Measurements from ENCODE around the gene PLEKHB1.
"Not testable (repeated sequence)": the region's sequence is repeated elsewhere in the genome, so short reads cannot be mapped to it uniquely, and the experiment has no call there.

PLEKHB1 gene

GRCh38 chr11:73667891-73668290 is 21.5 kb downstream of the PLEKHB1 start:
- Histone ChIP-seq H3K4me3 (no peak overlapping the region), H4K20me1 (no peaks in the 10 kb centered on the region), H3K4me1 (peaks cover 24% of the 10 kb centered on the region), H3K4me2 (no peak overlapping the region), H3K27ac (no peak overlapping the region), H3K27me3 (no peaks in the 10 kb centered on the region), H3K9me3 (no peaks in the 10 kb centered on the region), H3K36me3 (no peaks in the 10 kb centered on the region), H3K9ac (no peak overlapping the region)
- no peak for TF ChIP-seq Cebpa-rat (IDR thresholded peaks at IDR 0.05)

- Histone ChIP-seq H3K4me1 (peaks cover 5% of the 10 kb centered on the region; the same call in 1 of the 2 replicates), H3K9ac (no peak overlapping the region), H3K9me3 (no peaks in the 10 kb centered on the region), H4K20me1 (no peaks in the 10 kb centered on the region), H3K4me3 (no peak overlapping the region), H3K27ac (no peak overlapping the region), H3K36me3 (peaks cover 10% of the 10 kb centered on the region), H3K27me3 (no peaks in the 10 kb centered on the region), H3K4me2 (no peak overlapping the region)
- TF ChIP-seq Cebpa-rat (IDR thresholded peaks at IDR 0.05): no peak
Observed at GRCh38 chr11:73670808-73671207, 24.4 kb downstream of the PLEKHB1 start.

GRCh38 chr11:73671701-73672100 is 25.3 kb downstream of the PLEKHB1 start:
- no peaks in the 10 kb centered on the region for H3K27me3 ChIP-seq
- H3K27ac ChIP-seq: no peak overlapping the region
- no peak overlapping the region for H3K4me3 ChIP-seq
- no peak overlapping the region for H3K4me2 ChIP-seq
- H3K4me1 ChIP-seq: peaks cover 5% of the 10 kb centered on the region; the same call in 1 of the 2 replicates
- TF ChIP-seq Cebpa-rat (IDR thresholded peaks at IDR 0.05): no peak
- H3K9me3 ChIP-seq: no peaks in the 10 kb centered on the region
- no peak overlapping the region for H3K9ac ChIP-seq
- H4K20me1 ChIP-seq: no peaks in the 10 kb centered on the region
- peaks cover 10% of the 10 kb centered on the region for H3K36me3 ChIP-seq

- H3K27me3 ChIP-seq, H3K4me1 ChIP-seq, H3K9me3 ChIP-seq, H3K4me2 ChIP-seq, H3K27ac ChIP-seq, H3K9ac ChIP-seq, H3K4me3 ChIP-seq, H4K20me1 ChIP-seq: not testable (repeated sequence)
- H3K36me3 ChIP-seq: peaks cover 40% of the 10 kb centered on the region
Observed at GRCh38 chr11:73676552-73676951, 30.2 kb downstream of the PLEKHB1 start.

- Histone ChIP-seq H4K20me1 (no peaks in the 10 kb centered on the region), H3K4me3 (no peak overlapping the region), H3K9ac (no peak overlapping the region), H3K9me3 (no peaks in the 10 kb centered on the region), H3K36me3 (peaks cover 61% of the 10 kb centered on the region), H3K27ac (no peak overlapping the region), H3K4me2 (no peak overlapping the region), H3K4me1 (no peaks in the 10 kb centered on the region), H3K27me3 (no peaks in the 10 kb centered on the region)
- TF ChIP-seq Cebpa-rat (IDR thresholded peaks at IDR 0.05): no peak
Observed at GRCh38 chr11:73680687-73681086, 34.3 kb downstream of the PLEKHB1 start.

GRCh38 chr11:73693899-73694525 is 47.6 kb downstream of the PLEKHB1 start:
- no peak for TF ChIP-seq Cebpa-rat (IDR thresholded peaks at IDR 0.05)
- Histone ChIP-seq H3K36me3 (peaks cover 56% of the 10 kb centered on the region), H4K20me1 (no peaks in the 10 kb centered on the region), H3K4me2 (no peak overlapping the region), H3K9me3 (no peaks in the 10 kb centered on the region), H3K4me1 (no peaks in the 10 kb centered on the region), H3K4me3 (no peak overlapping the region), H3K27me3 (no peaks in the 10 kb centered on the region), H3K9ac (no peak overlapping the region), H3K27ac (no peak overlapping the region)

GRCh38 chr11:73705053-73705452 is 58.7 kb downstream of the PLEKHB1 start:
- Histone ChIP-seq H3K4me2 (no peak overlapping the region), H3K27me3 (no peaks in the 10 kb centered on the region), H3K27ac (no peak overlapping the region), H3K9ac (no peak overlapping the region), H4K20me1 (no peaks in the 10 kb centered on the region), H3K9me3 (no peaks in the 10 kb centered on the region), H3K36me3 (peaks cover 75% of the 10 kb centered on the region), H3K4me1 (no peaks in the 10 kb centered on the region), H3K4me3 (no peak overlapping the region)
- no peak for TF ChIP-seq Cebpa-rat (IDR thresholded peaks at IDR 0.05)

GRCh38 chr11:73710964-73711363 is 64.6 kb downstream of the PLEKHB1 start:
- Histone ChIP-seq H3K4me3 (no peak overlapping the region), H3K4me1 (no peaks in the 10 kb centered on the region), H3K27ac (no peak overlapping the region), H3K4me2 (no peak overlapping the region), H3K27me3 (no peaks in the 10 kb centered on the region), H3K9me3 (no peaks in the 10 kb centered on the region), H3K9ac (no peak overlapping the region), H4K20me1 (no peaks in the 10 kb centered on the region), H3K36me3 (peaks cover 72% of the 10 kb centered on the region)
- no peak for TF ChIP-seq Cebpa-rat (IDR thresholded peaks at IDR 0.05)

Measured in BLaER1 (cell line).